ENCODE data around the gene MCTP1.

Gene MCTP1

DNA sequence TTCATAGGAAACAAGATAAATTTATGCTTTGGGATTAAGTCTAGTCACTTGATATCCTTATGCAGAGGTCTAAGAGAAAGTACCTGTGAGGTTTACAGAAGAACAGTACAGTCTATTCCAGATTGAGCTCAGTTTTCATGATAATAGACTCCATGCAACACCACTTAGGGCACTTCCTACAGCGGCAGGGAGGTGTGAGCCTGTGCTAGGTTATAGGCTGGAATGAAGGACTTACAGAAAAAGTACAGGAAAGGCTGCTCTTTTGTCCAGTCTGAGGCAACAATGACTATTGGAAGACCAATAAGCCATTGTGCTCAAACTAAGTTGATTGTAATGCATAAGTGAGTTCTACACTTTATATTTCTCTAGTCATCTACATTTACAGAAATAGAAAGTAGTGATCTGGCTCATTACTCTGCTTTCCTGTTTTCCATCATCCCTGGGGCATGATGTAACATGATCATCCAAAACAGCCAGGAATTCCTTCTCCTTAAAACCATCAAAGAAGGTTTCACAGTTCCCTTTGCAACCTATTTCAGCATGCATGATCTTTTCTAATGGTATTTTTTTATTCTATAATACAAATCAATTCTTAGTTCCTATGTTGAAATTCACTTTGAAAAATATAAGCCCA lies 343.7 kb downstream of the MCTP1 start:
- Histone ChIP-seq H3K4me3 (replicated peaks; ENCODE audit: insufficient read depth, low read length) (no peak overlapping the region), H3K27ac (replicated peaks) (no peak overlapping the region), H3K27me3 (ENCODE audit: insufficient read depth, poor library complexity, severe bottlenecking) (no peaks in the 10 kb centered on the region)
- no peak for DNase-seq (ENCODE audit: low read depth in 1 of 2, low spot score in 1 of 2)
- TF ChIP-seq POLR2AphosphoS5 (IDR thresholded peaks at IDR 0.05; ENCODE audit: low read depth) = no peak
- TF ChIP-seq GABPA (IDR thresholded peaks at IDR 0.05; ENCODE audit: low read depth) = no peak
- TF ChIP-seq, protein P1, sequence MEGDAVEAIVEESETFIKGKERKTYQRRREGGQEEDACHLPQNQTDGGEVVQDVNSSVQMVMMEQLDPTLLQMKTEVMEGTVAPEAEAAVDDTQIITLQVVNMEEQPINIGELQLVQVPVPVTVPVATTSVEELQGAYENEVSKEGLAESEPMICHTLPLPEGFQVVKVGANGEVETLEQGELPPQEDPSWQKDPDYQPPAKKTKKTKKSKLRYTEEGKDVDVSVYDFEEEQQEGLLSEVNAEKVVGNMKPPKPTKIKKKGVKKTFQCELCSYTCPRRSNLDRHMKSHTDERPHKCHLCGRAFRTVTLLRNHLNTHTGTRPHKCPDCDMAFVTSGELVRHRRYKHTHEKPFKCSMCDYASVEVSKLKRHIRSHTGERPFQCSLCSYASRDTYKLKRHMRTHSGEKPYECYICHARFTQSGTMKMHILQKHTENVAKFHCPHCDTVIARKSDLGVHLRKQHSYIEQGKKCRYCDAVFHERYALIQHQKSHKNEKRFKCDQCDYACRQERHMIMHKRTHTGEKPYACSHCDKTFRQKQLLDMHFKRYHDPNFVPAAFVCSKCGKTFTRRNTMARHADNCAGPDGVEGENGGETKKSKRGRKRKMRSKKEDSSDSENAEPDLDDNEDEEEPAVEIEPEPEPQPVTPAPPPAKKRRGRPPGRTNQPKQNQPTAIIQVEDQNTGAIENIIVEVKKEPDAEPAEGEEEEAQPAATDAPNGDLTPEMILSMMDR (IDR thresholded peaks at IDR 0.05; ENCODE audit: insufficient read depth, low read length) = no peak
- TF ChIP-seq SPI1 (IDR thresholded peaks at IDR 0.05; ENCODE audit: borderline replicate concordance, low read depth) = no peak
- TF ChIP-seq, protein P2, sequence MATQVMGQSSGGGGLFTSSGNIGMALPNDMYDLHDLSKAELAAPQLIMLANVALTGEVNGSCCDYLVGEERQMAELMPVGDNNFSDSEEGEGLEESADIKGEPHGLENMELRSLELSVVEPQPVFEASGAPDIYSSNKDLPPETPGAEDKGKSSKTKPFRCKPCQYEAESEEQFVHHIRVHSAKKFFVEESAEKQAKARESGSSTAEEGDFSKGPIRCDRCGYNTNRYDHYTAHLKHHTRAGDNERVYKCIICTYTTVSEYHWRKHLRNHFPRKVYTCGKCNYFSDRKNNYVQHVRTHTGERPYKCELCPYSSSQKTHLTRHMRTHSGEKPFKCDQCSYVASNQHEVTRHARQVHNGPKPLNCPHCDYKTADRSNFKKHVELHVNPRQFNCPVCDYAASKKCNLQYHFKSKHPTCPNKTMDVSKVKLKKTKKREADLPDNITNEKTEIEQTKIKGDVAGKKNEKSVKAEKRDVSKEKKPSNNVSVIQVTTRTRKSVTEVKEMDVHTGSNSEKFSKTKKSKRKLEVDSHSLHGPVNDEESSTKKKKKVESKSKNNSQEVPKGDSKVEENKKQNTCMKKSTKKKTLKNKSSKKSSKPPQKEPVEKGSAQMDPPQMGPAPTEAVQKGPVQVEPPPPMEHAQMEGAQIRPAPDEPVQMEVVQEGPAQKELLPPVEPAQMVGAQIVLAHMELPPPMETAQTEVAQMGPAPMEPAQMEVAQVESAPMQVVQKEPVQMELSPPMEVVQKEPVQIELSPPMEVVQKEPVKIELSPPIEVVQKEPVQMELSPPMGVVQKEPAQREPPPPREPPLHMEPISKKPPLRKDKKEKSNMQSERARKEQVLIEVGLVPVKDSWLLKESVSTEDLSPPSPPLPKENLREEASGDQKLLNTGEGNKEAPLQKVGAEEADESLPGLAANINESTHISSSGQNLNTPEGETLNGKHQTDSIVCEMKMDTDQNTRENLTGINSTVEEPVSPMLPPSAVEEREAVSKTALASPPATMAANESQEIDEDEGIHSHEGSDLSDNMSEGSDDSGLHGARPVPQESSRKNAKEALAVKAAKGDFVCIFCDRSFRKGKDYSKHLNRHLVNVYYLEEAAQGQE (IDR thresholded peaks at IDR 0.05; ENCODE audit: insufficient replicate concordance, low read depth) = no peak

DNA sequence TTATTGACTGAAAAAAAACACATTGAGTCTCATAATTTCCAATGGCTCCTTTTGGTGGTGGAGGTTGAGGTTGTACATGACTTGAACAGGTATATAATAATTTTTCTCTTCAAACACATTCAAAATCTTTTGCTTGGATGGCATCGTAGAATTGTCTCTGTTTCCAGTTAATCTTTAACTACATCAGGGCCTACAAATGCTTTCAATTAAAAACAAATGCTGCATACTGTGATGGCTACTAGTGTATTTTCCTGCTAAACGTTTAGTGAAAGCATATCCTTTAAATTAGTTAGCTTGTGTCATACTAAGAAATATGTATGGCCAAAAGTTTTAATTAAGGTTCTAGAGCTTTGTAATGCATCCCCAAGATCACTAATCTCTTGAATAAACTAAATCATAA lies 352.6 kb downstream of the MCTP1 start:
- TF ChIP-seq, protein P1 (IDR thresholded peaks at IDR 0.05; ENCODE audit: insufficient read depth, low read length) = no peak
- TF ChIP-seq POLR2AphosphoS5 (IDR thresholded peaks at IDR 0.05; ENCODE audit: low read depth) = no peak
- TF ChIP-seq, protein P2 (IDR thresholded peaks at IDR 0.05; ENCODE audit: insufficient replicate concordance, low read depth) = no peak
- TF ChIP-seq SPI1 (IDR thresholded peaks at IDR 0.05; ENCODE audit: borderline replicate concordance, low read depth) = no peak
- no peak for TF ChIP-seq GABPA (IDR thresholded peaks at IDR 0.05; ENCODE audit: low read depth)
- H3K27ac ChIP-seq (replicated peaks) = no peak overlapping the region
- no peak for DNase-seq (ENCODE audit: low read depth in 1 of 2, low spot score in 1 of 2)
- H3K27me3 ChIP-seq (ENCODE audit: insufficient read depth, poor library complexity, severe bottlenecking) = no peaks in the 10 kb centered on the region
- H3K4me3 ChIP-seq (replicated peaks; ENCODE audit: insufficient read depth, low read length) = no peak overlapping the region

- no peak overlapping the region for H3K4me3 ChIP-seq (replicated peaks; ENCODE audit: insufficient read depth, low read length)
- TF ChIP-seq, protein P1 (IDR thresholded peaks at IDR 0.05; ENCODE audit: insufficient read depth, low read length) = no peak
- H3K27me3 ChIP-seq (ENCODE audit: insufficient read depth, poor library complexity, severe bottlenecking) = no peaks in the 10 kb centered on the region
- no peak for DNase-seq (ENCODE audit: low read depth in 1 of 2, low spot score in 1 of 2)
- no peak overlapping the region for H3K27ac ChIP-seq (replicated peaks)
These were observed 356.0 kb downstream of the MCTP1 start for GRCh38 chr5:94928891-94929290.

- DNase-seq (ENCODE audit: low read depth in 1 of 2, low spot score in 1 of 2) = no peak
- Histone ChIP-seq H3K27me3 (ENCODE audit: insufficient read depth, poor library complexity, severe bottlenecking) (no peaks in the 10 kb centered on the region), H3K4me3 (replicated peaks; ENCODE audit: insufficient read depth, low read length) (no peak overlapping the region), H3K27ac (replicated peaks) (no peak overlapping the region)
- no peak for TF ChIP-seq GABPA (IDR thresholded peaks at IDR 0.05; ENCODE audit: low read depth)
These were observed 364.3 kb downstream of the MCTP1 start for GRCh38 chr5:94920570-94920969.
